PC-3 (cell line): ENCODE results near the gene SLC16A13. TPM values are rescaled to one million over a fixed set of nuclear protein-coding genes. Genes with fewer than 3 reads are reported as not detected.

Experiments used
- ATAC-seq: fragments of 200-7000 bp; cut with Tn5 transposase; 2 replicates; pipeline ENCODE4 v1.9.1; 2020; ENCODE audit warnings: mild to moderate bottlenecking, moderate library complexity
- BruUV-seq: library from RNA; stranded (reverse); fragments of 400-500 nt; replicated peaks from 2 replicates; lab custom pipeline; 2021; lab: Mats Ljungman, UMichigan
- CTCF ChIA-PET: fragments of 300-600 bp; sonication (Branson Sonifier 250); formaldehyde crosslinking; loops from one replicate; lab custom pipeline; 2022; ENCODE audit warnings: antibody characterized with exemption; lab: Charles Lee
- POLR2A ChIA-PET: fragments of 300-600 bp; sonication (Branson Sonifier 250); formaldehyde crosslinking; loops from one replicate; lab custom pipeline; 2022; ENCODE audit warnings: antibody characterized with exemption; ENCODE audit not compliant: unreplicated experiment; lab: Charles Lee
- DNase-seq: peaks from one replicate; pipeline ENCODE4 v3.0.0-alpha.2; 2015
- H2AFZ ChIP-seq: fragments of 300-600 bp; sonication (generic); 2 replicates; pipeline ENCODE4 v1.6.0; 2016; ENCODE audit warnings: antibody characterized with exemption, low read length
- H3F3A ChIP-seq: fragments of 300-600 bp; sonication (generic); one replicate; pipeline ENCODE4 v1.6.0; 2017; ENCODE audit warnings: antibody characterized with exemption, low read length, control low read depth, mild to moderate bottlenecking; ENCODE audit not compliant: unreplicated experiment
- H3K27ac ChIP-seq: fragments of 300-600 bp; sonication (generic); 2 replicates; pipeline ENCODE4 v1.5.1; 2016; ENCODE audit warnings: mild to moderate bottlenecking, low read length
- H3K27me3 ChIP-seq: fragments of 300-600 bp; sonication (generic); 2 replicates; pipeline ENCODE4 v1.6.1; 2016; ENCODE audit warnings: low read length, mixed read lengths
- H3K36me3 ChIP-seq: fragments of 300-600 bp; sonication (generic); 2 replicates; pipeline ENCODE4 v1.6.1; 2016; ENCODE audit warnings: low read depth, mixed run types, low read length, mixed read lengths
- H3K4me1 ChIP-seq: fragments of 300-600 bp; sonication (generic); 2 replicates; pipeline ENCODE4 v1.5.1; 2016; ENCODE audit warnings: low read length; ENCODE audit not compliant: insufficient read depth
- H3K4me2 ChIP-seq: fragments of 300-600 bp; sonication (generic); 2 replicates; pipeline ENCODE4 v1.6.0; 2016; ENCODE audit warnings: low read length
- H3K4me3 ChIP-seq: fragments of 300-600 bp; sonication (generic); 2 replicates; pipeline ENCODE4 v1.5.1; 2016; ENCODE audit warnings: mild to moderate bottlenecking, low read length, mixed read lengths
- H3K79me2 ChIP-seq: fragments of 300-600 bp; sonication (generic); 2 replicates; pipeline ENCODE4 v1.6.1; 2017; ENCODE audit warnings: low read length, mixed read lengths
- H3K9ac ChIP-seq: fragments of 300-600 bp; sonication (generic); 2 replicates; pipeline ENCODE4 v1.6.0; 2016; ENCODE audit warnings: mild to moderate bottlenecking, low read length
- H3K9me2 ChIP-seq: fragments of 300-600 bp; sonication (generic); replicated peaks from 2 replicates; pipeline ENCODE4 v1.6.1; 2016; ENCODE audit warnings: mixed run types, low read length, mixed read lengths
- H3K9me3 ChIP-seq: fragments of 300-600 bp; sonication (generic); 2 replicates; pipeline ENCODE4 v1.6.1; 2016; ENCODE audit warnings: low read length, mixed read lengths
- H4K20me1 ChIP-seq: fragments of 300-600 bp; sonication (generic); 2 replicates; pipeline ENCODE4 v1.6.1; 2016; ENCODE audit warnings: low read length, mixed read lengths
- EZH2 ChIP-seq: fragments of 300-600 bp; sonication (generic); IDR thresholded peaks from one replicate; pipeline ENCODE4 v1.6.1; 2017; ENCODE audit warnings: antibody characterized with exemption, mild to moderate bottlenecking, low read length; ENCODE audit not compliant: unreplicated experiment
- EZH2phosphoT487 ChIP-seq: fragments of 300-600 bp; sonication (generic); IDR thresholded peaks from 2 replicates; pipeline ENCODE4 v1.6.1; 2018; ENCODE audit warnings: mild to moderate bottlenecking, antibody characterized with exemption, low read length, borderline replicate concordance
- intact Hi-C: fragments of 100-400 bp; cut with micrococcal nuclease; formaldehyde crosslinking; loops from 2 replicates; pipeline ENCODE4 v1.9.0; 2023
- total RNA-seq: library from RNA; depleted of rRNA; stranded (reverse); fragments of >200 nt; gene quantifications from 2 replicates; pipeline ENCODE4 v1.2.3, GENCODE V29; 2014
- TF ChIP-seq, protein P1 (sequence below): fragments of 300-600 bp; sonication (generic); conservative IDR thresholded peaks from 2 replicates; pipeline ENCODE4 v1.5.1; 2017; ENCODE audit warnings: antibody characterized with exemption, low read depth, mild to moderate bottlenecking, low read length

The SLC16A13 gene
- total RNA-seq, 1 experiment from 2014 or later: 0.62 TPM

DNA sequence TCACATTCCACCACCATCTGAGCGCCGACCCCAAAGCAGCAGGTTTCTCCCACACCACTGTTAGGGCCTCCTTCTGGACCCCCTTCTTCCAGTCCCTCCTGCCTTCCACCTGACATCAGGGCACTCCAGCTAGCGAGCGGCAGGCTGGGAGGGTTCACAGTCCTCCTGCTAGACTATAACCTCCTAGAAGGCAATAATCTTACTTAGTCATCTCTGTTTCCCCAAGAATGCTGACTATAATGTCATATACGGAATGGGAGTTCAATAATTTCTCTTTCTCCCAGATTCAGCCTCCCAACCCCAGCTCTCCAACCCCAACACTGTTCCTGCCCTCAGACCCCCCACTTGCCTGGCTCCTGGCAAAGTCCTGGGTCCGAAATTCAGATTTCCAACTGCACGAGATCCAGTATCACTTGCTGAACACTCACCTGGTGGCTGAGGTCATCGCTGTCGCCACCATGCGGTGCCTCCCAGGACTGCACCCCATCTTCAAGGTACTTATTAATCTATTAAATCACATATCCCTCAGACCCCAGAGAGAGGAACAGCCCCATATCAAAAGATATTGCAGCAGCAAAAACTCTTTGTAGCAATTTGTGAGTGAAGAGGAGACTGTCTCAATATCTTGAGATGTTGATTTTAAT is 34.4 kb upstream of the SLC16A13 start:
- ChIA-PET POLR2A (no interaction called here), CTCF (no interaction called here)
- no peak for TF ChIP-seq EZH2phosphoT487
- TF ChIP-seq, protein P1, sequence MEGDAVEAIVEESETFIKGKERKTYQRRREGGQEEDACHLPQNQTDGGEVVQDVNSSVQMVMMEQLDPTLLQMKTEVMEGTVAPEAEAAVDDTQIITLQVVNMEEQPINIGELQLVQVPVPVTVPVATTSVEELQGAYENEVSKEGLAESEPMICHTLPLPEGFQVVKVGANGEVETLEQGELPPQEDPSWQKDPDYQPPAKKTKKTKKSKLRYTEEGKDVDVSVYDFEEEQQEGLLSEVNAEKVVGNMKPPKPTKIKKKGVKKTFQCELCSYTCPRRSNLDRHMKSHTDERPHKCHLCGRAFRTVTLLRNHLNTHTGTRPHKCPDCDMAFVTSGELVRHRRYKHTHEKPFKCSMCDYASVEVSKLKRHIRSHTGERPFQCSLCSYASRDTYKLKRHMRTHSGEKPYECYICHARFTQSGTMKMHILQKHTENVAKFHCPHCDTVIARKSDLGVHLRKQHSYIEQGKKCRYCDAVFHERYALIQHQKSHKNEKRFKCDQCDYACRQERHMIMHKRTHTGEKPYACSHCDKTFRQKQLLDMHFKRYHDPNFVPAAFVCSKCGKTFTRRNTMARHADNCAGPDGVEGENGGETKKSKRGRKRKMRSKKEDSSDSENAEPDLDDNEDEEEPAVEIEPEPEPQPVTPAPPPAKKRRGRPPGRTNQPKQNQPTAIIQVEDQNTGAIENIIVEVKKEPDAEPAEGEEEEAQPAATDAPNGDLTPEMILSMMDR: peak; percentile 32; the same call in 1 of the 2 replicates
- H3K9me2 ChIP-seq: no peaks in the 10 kb centered on the region
- H3K4me3 ChIP-seq: no peak overlapping the region
- intact Hi-C loops: no loop called here
- no peaks in the 10 kb centered on the region for H3K79me2 ChIP-seq
- H3K27ac ChIP-seq: no peak overlapping the region
- no peaks in the 10 kb centered on the region for H3K9me3 ChIP-seq
- no peaks in the 10 kb centered on the region for H3F3A ChIP-seq
- H3K9ac ChIP-seq: no peak overlapping the region
- H2AFZ ChIP-seq: no peak overlapping the region
- no TSS peak for BruUV-seq
- H4K20me1 ChIP-seq: 0 out of 2 replicates have a peak, but pooled peaks cover 2% of the 10 kb centered on the region
- H3K4me1 ChIP-seq: no peaks in the 10 kb centered on the region
- H3K36me3 ChIP-seq: peaks cover 7% of the 10 kb centered on the region
- DNase-seq (no peak), ATAC-seq (no peak)
- H3K4me2 ChIP-seq: no peak overlapping the region
- no peaks in the 10 kb centered on the region for H3K27me3 ChIP-seq

DNA sequence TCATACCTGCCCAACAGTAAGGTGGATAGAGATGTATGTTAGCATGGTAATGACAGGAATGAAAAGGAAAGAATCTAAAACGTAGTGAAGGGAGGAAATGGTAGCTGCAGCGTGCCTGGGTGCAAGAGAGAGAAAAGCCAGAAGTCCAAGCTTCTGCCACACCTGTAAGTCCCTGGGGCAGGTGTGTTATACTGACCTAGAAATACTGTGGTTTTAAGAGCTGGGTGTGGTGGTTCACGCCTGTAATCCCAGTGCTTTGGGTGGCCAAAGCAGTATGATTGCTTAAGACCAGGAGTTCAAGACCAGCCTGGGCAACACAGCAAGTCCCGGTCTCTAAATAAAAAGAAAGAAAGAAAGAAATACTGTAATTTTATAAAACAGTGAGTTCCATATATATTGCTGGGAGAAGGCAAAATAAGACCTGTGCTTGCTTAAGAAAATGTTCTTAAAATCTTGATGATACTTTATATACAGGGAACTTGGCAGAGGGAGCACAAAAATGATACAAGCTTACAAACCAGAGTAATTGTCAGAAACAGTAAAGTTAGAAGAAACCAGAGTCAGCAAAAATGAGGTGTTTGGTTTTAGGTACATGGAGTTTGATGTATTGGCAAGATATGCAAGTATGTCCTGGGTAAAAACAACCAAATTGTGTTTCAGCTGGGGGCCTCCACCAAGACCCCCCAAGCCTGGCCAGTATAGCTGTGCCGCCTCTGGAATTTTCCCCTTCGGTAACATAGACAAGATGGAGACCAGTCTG is 33.3 kb upstream of the SLC16A13 start:
- no peaks in the 10 kb centered on the region for H3K9me2 ChIP-seq
- H3K4me1 ChIP-seq: no peaks in the 10 kb centered on the region
- H4K20me1 ChIP-seq: 0 out of 2 replicates have a peak, but pooled peaks cover 2% of the 10 kb centered on the region
- no peak overlapping the region for H2AFZ ChIP-seq
- H3K9me3 ChIP-seq: no peaks in the 10 kb centered on the region
- H3K27me3 ChIP-seq: no peaks in the 10 kb centered on the region
- TF ChIP-seq, protein P1: no peak
- TF ChIP-seq EZH2: no peak
- no peak for TF ChIP-seq EZH2phosphoT487
- no peak for DNase-seq
- H3K36me3 ChIP-seq: peaks cover 7% of the 10 kb centered on the region
- no peak overlapping the region for H3K4me3 ChIP-seq
- no peaks in the 10 kb centered on the region for H3F3A ChIP-seq
- intact Hi-C loops: no loop called here
- no peak for ATAC-seq
- BruUV-seq: no TSS peak
- no peak overlapping the region for H3K27ac ChIP-seq
- ChIA-PET CTCF (no interaction called here), POLR2A (no interaction called here)
- 0 out of 2 replicates have a peak, but pooled peaks cover 3% of the 10 kb centered on the region for H3K79me2 ChIP-seq
- no peak overlapping the region for H3K9ac ChIP-seq
- no peak overlapping the region for H3K4me2 ChIP-seq
